SK-N-SH (cell line): ENCODE measurements around the gene YAP1.

Experiments
- CTCF ChIP-seq: fragments of 200-600 bp; sonication (generic); IDR thresholded peaks from 2 replicates; pipeline ENCODE4 v1.6.1; 2017; ENCODE audit warnings: antibody characterized with exemption, mild to moderate bottlenecking, moderate library complexity
- EZH2phosphoT487 ChIP-seq: fragments of 200-600 bp; sonication (generic); IDR thresholded peaks from 2 replicates; pipeline ENCODE4 v1.6.1; 2017; ENCODE audit warnings: low read depth, mixed run types, mild to moderate bottlenecking, antibody characterized with exemption, moderate library complexity, borderline replicate concordance
- FOXM1 ChIP-seq: IDR thresholded peaks from 2 replicates; pipeline ENCODE4 v1.4.0; 2012; ENCODE audit warnings: low read depth, mild to moderate bottlenecking
- MEF2A ChIP-seq: IDR thresholded peaks from 2 replicates; pipeline ENCODE4 v1.4.0; 2012; ENCODE audit warnings: low read depth, borderline replicate concordance
- REST ChIP-seq: IDR thresholded peaks from 2 replicates; pipeline ENCODE4 v1.6.1; 2012; ENCODE audit warnings: mild to moderate bottlenecking, low read depth, low read length, moderate library complexity
- SIN3A ChIP-seq: IDR thresholded peaks from 2 replicates; pipeline ENCODE4 v1.6.1; 2012; ENCODE audit warnings: low read depth, mild to moderate bottlenecking, low read length, moderate library complexity, borderline replicate concordance
- TAF1 ChIP-seq: IDR thresholded peaks from 2 replicates; pipeline ENCODE4 v1.6.1; 2012; ENCODE audit warnings: low read depth, mild to moderate bottlenecking, low read length, moderate library complexity, borderline replicate concordance
- USF1 ChIP-seq: IDR thresholded peaks from 2 replicates; pipeline ENCODE4 v1.4.0; 2012; ENCODE audit warnings: low read depth, borderline replicate concordance
- USF2 ChIP-seq: fragments of 150-350 bp; IDR thresholded peaks from 2 replicates; pipeline ENCODE4 v1.6.1; 2017; ENCODE audit warnings: antibody characterized with exemption, low read length, low read depth, borderline replicate concordance
- YY1 ChIP-seq: IDR thresholded peaks from 2 replicates; pipeline ENCODE4 v1.4.0; 2012; ENCODE audit warnings: low read depth, mild to moderate bottlenecking

- no peak for TF ChIP-seq EZH2phosphoT487
- no peak for TF ChIP-seq SIN3A
- no peak for TF ChIP-seq CTCF
- no peak for TF ChIP-seq TAF1
- TF ChIP-seq REST, result no peak
- TF ChIP-seq USF2, result no peak
- no peak for TF ChIP-seq FOXM1
- no peak for TF ChIP-seq MEF2A
- TF ChIP-seq USF1, result no peak
- no peak for TF ChIP-seq YY1
Observed at GRCh38 chr11:102274628-102275027, 164.4 kb downstream of the YAP1 start.
